Naive thymus-derived CD8-positive, alpha-beta T cell (primary cell): ENCODE data around the gene SSBP2. TPM values are rescaled to one million over a fixed set of nuclear protein-coding genes. Genes with fewer than 3 reads are reported as not detected.
"Not testable (repeated sequence)": the region's sequence is repeated elsewhere in the genome, so short reads cannot be mapped to it uniquely, and the experiment has no call there.

Experiments
- ATAC-seq, 2 donors: fragments of 150-1000 bp; cut with Tn5 transposase in 1 of 2; sonication (Bioruptor Pico), chemical (Tn5 transposase) in 1 of 2; 1 replicate in 1 of 2; 2 replicates in 1 of 2; pipeline ENCODE4 v1.10.0; 2021; ENCODE audit warnings: mild to moderate bottlenecking in 2 of 2, moderate library complexity in 2 of 2
- POLR2A ChIA-PET: fragments of 350-600 bp; sonication (Branson Sonifier 250); formaldehyde crosslinking; loops from one replicate; lab custom pipeline; 2021; ENCODE audit warnings: antibody characterized with exemption; lab: Charles Lee
- DNase-seq, 10 donors: peaks; one replicate each; pipeline versions ENCODE4 v3.0.0 to v3.0.0-alpha.2; 2020 to 2022
- H3K27ac Mint-ChIP-seq, 10 donors: one replicate each; pipeline ENCODE4 v1.8.0; 2020 to 2022; ENCODE audit warnings: mild to moderate bottlenecking in 10 of 10, mixed read lengths in 10 of 10, moderate library complexity in 4 of 10, inconsistent platforms in 1 of 10
- H3K27me3 Mint-ChIP-seq, 5 donors: one replicate each; pipeline ENCODE4 v1.8.0; 2021 to 2022; ENCODE audit warnings: mixed read lengths in 5 of 5
- H3K36me3 Mint-ChIP-seq, 3 donors: one replicate each; pipeline ENCODE4 v1.8.0; 2020 to 2022; ENCODE audit warnings: mixed read lengths in 3 of 3, mild to moderate bottlenecking in 2 of 3, inconsistent platforms in 1 of 3
- H3K4me1 Mint-ChIP-seq, 4 donors: one replicate each; pipeline ENCODE4 v1.8.0; 2021 to 2022; ENCODE audit warnings: mixed read lengths in 4 of 4
- H3K4me3 Mint-ChIP-seq, 10 donors: one replicate each; pipeline ENCODE4 v1.8.0; 2020 to 2022; ENCODE audit warnings: mild to moderate bottlenecking in 10 of 10, mixed read lengths in 10 of 10, moderate library complexity in 6 of 10, inconsistent platforms in 1 of 10
- H3K9me3 Mint-ChIP-seq, 9 donors: one replicate each; pipeline ENCODE4 v1.8.0; 2020 to 2022; ENCODE audit warnings: mixed read lengths in 9 of 9, mild to moderate bottlenecking in 3 of 9, inconsistent platforms in 1 of 9, moderate library complexity in 1 of 9
- polyA plus RNA-seq, 3 donors: library from polyadenylated mRNA; unstranded; fragments of 300-500 nt; fragmentation: Illumina TruSeq; gene quantifications; one replicate each; pipeline ENCODE4 v1.2.3, GENCODE V29; 2021
- total RNA-seq, 8 experiments: library from RNA in 2 of 8; stranded (reverse) in 2 of 8; gene quantifications; one replicate each; pipeline ENCODE4 v1.2.3 and lab custom pipeline; 2021 to 2026

The SSBP2 gene
- total and polyA plus RNA-seq, 5 experiments from 2014 or later, result 36.4 to 43.8 (median 40.2) TPM

GRCh38 chr5:81513473-81513872, 237.4 kb downstream of the SSBP2 start:
- Mint-ChIP-seq H3K36me3 (peaks cover 0 to 7% (median 3%) of the 10 kb centered on the region in 3 donors), H3K9me3 (no peaks in the 10 kb centered on the region), H3K4me3 (no peak overlapping the region), H3K27ac (peak overlapping the region in 2 of 10 donors; percentile 57 to 65), H3K4me1 (peaks cover 0 to 7% (median 3%) of the 10 kb centered on the region in 4 donors), H3K27me3 (no peaks in the 10 kb centered on the region)
- ATAC-seq, result no peak
- POLR2A ChIA-PET, result no interaction called here
- DNase-seq, result no peak

DNA sequence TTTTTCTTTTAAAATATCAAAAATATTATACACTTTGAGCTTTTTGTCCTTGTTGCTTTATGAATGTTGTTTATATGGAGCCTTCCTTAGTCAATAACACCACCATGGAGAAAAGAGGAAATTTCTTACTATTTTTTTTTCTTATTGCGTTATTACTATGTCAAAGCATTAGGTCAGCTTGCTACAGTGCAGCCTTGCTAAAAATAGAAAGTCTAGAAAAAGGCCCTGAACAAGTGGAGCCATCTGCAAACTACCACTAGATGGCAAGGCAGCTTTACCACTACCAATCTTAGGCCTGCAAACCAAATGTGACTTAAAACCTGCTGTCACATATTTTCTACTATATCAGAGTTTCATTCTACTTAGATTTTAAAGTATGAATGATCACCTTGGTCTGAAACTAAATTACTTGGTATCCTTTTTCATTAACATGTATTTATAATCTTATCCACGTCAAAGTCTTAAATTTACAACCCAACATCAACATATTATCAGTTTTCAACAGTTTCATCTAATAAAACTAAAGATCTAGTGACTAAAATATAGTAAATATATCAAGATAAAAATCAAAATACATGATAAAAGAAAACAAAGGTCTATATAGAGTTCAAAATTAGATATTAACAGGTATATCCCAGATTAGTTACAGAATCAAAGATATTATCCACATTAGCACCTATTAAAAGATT, 243.9 kb downstream of the SSBP2 start:
- DNase-seq, result peak in 9 of 10 donors; percentile 7 to 68 (median 32)
- no peak overlapping the region for H3K27ac Mint-ChIP-seq

GRCh38 chr5:81506378-81506777, 244.5 kb downstream of the SSBP2 start:
- Mint-ChIP-seq H3K4me1 (peaks cover 0 to 8% (median under 1%) of the 10 kb centered on the region in 4 donors), H3K9me3 (peaks cover 0 to 10% (median 0%) of the 10 kb centered on the region in 9 donors), H3K36me3 (peaks cover 0 to 21% (median 17%) of the 10 kb centered on the region in 3 donors), H3K4me3 (no peak overlapping the region), H3K27me3 (no peaks in the 10 kb centered on the region), H3K27ac (peak overlapping the region in 1 of 10 donors; percentile 21)
- POLR2A ChIA-PET, result no interaction called here
- DNase-seq (no peak), ATAC-seq (no peak)

More for the DNA sequence above, 243.9 kb downstream of the SSBP2 start:
- no peaks in the 10 kb centered on the region for H3K27me3 Mint-ChIP-seq
- POLR2A ChIA-PET, result no interaction called here
- peaks cover 0 to 21% (median 17%) of the 10 kb centered on the region in 3 donors for H3K36me3 Mint-ChIP-seq
- peak; percentile 77 to 84 for ATAC-seq
- peaks cover 0 to 7% (median 0%) of the 10 kb centered on the region in 9 donors for H3K9me3 Mint-ChIP-seq
- no peak overlapping the region for H3K4me3 Mint-ChIP-seq
- peaks cover 0 to 8% (median 2%) of the 10 kb centered on the region in 4 donors for H3K4me1 Mint-ChIP-seq

DNA sequence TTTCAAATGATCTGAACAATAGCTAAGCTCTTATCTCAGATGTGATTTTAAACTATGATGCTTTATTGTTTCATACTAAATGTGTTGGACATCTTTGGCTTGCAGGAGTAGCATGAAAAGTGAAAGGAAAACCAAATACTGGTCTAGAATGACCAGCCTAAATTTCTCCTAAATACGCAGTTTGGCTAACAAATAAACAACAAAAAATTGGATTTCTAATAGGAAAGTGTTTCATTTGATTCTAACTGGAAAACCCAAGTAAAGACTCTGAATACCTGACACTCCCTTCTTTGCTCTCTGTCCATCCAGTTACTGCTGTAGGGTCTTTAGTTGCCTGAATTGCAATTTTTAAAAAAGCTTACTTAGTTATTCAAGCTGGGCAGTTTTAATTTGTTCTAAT, 245.2 kb downstream of the SSBP2 start:
- no peak for ATAC-seq
- Mint-ChIP-seq H3K27me3 (no peaks in the 10 kb centered on the region), H3K4me1 (peaks cover 0 to 8% (median 0%) of the 10 kb centered on the region in 4 donors), H3K36me3 (peaks cover 0 to 19% (median 15%) of the 10 kb centered on the region in 3 donors), H3K4me3 (no peak overlapping the region), H3K27ac (no peak overlapping the region), H3K9me3 (peaks cover 0 to 10% (median 0%) of the 10 kb centered on the region in 9 donors)
- no peak for DNase-seq
- POLR2A ChIA-PET, result no interaction called here

- POLR2A ChIA-PET, H3K27ac Mint-ChIP-seq, ATAC-seq, H3K4me1 Mint-ChIP-seq, H3K9me3 Mint-ChIP-seq, H3K4me3 Mint-ChIP-seq, H3K27me3 Mint-ChIP-seq, DNase-seq: not testable (repeated sequence)
- peaks cover 0 to 15% (median 14%) of the 10 kb centered on the region in 3 donors for H3K36me3 Mint-ChIP-seq
These were observed 247.3 kb downstream of the SSBP2 start for GRCh38 chr5:81503602-81504001.

GRCh38 chr5:81495286-81495685, 255.6 kb downstream of the SSBP2 start:
- ATAC-seq (no peak), DNase-seq (no peak)
- H3K27ac Mint-ChIP-seq, result no peak overlapping the region
- POLR2A ChIA-PET, result no interaction called here
- H3K27me3 Mint-ChIP-seq, result no peaks in the 10 kb centered on the region
- no peaks in the 10 kb centered on the region for H3K9me3 Mint-ChIP-seq
- H3K4me1 Mint-ChIP-seq, result peaks cover 0 to 4% (median 0%) of the 10 kb centered on the region in 4 donors
- H3K4me3 Mint-ChIP-seq, result no peak overlapping the region
- H3K36me3 Mint-ChIP-seq, result peaks cover 0 to 13% (median 7%) of the 10 kb centered on the region in 3 donors

- H3K27ac Mint-ChIP-seq, result no peak overlapping the region
- no peaks in the 10 kb centered on the region for H3K27me3 Mint-ChIP-seq
- no peak for ATAC-seq
- no peak overlapping the region for H3K4me3 Mint-ChIP-seq
- H3K36me3 Mint-ChIP-seq, result peaks cover 0 to 17% (median 10%) of the 10 kb centered on the region in 3 donors
- no peak for DNase-seq
- no peaks in the 10 kb centered on the region for H3K4me1 Mint-ChIP-seq
- POLR2A ChIA-PET, result no interaction called here
- H3K9me3 Mint-ChIP-seq, result no peaks in the 10 kb centered on the region
These were observed 262.0 kb downstream of the SSBP2 start for GRCh38 chr5:81488862-81489261.

DNA sequence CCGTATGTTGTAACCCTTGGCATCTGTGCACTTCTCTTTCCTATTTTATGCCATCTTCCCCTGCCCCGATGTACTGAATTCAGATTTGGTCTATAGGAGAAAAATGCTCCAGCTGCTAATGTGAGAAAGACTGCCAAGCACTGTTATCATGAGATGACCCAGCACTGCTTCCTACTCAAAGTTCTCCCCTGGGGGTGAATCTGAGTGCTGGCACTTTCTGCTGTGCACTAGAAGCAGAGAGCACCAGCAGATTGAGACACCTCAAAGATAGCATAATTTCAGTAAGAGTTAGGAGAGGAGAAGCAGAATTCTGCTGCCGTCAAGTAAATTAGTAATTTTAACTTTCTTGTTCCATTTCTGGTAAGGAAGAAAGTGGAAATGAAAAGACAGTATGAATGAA, 264.2 kb downstream of the SSBP2 start:
- Mint-ChIP-seq H3K27me3 (no peaks in the 10 kb centered on the region), H3K9me3 (no peaks in the 10 kb centered on the region), H3K4me3 (no peak overlapping the region), H3K27ac (no peak overlapping the region), H3K4me1 (no peaks in the 10 kb centered on the region), H3K36me3 (peaks cover 0 to 21% (median 14%) of the 10 kb centered on the region in 3 donors)
- ATAC-seq, result no peak
- no peak for DNase-seq
- POLR2A ChIA-PET, result no interaction called here

GRCh38 chr5:81482595-81482994, 268.3 kb downstream of the SSBP2 start:
- Mint-ChIP-seq H3K9me3 (no peaks in the 10 kb centered on the region), H3K4me1 (no peaks in the 10 kb centered on the region), H3K4me3 (no peak overlapping the region), H3K27me3 (no peaks in the 10 kb centered on the region), H3K36me3 (peaks cover 0 to 21% (median 8%) of the 10 kb centered on the region in 3 donors), H3K27ac (no peak overlapping the region)
- ATAC-seq (no peak), DNase-seq (no peak)
- POLR2A ChIA-PET, result no interaction called here

GRCh38 chr5:81473395-81473794, 277.5 kb downstream of the SSBP2 start:
- H3K27ac Mint-ChIP-seq, H3K4me1 Mint-ChIP-seq, POLR2A ChIA-PET, H3K9me3 Mint-ChIP-seq, DNase-seq, H3K27me3 Mint-ChIP-seq, ATAC-seq: not testable (repeated sequence)
- Mint-ChIP-seq H3K36me3 (peaks cover 13 to 25% (median 20%) of the 10 kb centered on the region in 3 donors), H3K4me3 (peak overlapping the region in 1 of 10 donors; percentile 8)

DNA sequence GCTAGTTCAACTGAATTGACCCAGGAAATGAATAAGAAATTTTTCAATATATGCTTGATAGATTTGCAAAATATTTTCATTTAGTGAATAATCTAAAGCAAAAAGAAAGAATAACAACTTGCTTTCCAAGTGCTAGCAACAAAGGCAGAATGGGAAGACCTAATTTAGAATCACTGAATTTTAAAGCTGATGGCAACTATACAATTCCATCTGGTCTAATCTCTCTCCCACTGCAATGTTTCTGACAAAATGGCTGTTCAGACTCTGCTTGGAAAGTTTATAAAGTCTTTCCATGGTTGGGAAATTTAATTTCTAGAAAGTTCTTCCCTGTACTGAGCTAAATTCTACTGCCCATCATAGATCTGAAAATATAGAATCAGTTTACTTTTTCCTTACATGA, 281.2 kb downstream of the SSBP2 start:
- Mint-ChIP-seq H3K9me3 (peaks cover 0 to 4% (median 0%) of the 10 kb centered on the region in 9 donors), H3K36me3 (peaks cover 9 to 35% (median 24%) of the 10 kb centered on the region in 3 donors), H3K4me3 (no peak overlapping the region), H3K27me3 (no peaks in the 10 kb centered on the region), H3K27ac (no peak overlapping the region), H3K4me1 (no peaks in the 10 kb centered on the region)
- POLR2A ChIA-PET, result no interaction called here
- ATAC-seq (no peak), DNase-seq (no peak)

GRCh38 chr5:81450940-81451339, 300.0 kb downstream of the SSBP2 start:
- Mint-ChIP-seq H3K36me3 (peaks cover 6 to 40% (median 28%) of the 10 kb centered on the region in 3 donors), H3K27ac (no peak overlapping the region), H3K9me3 (peaks cover 0 to 2% (median 0%) of the 10 kb centered on the region in 9 donors), H3K27me3 (no peaks in the 10 kb centered on the region), H3K4me3 (no peak overlapping the region), H3K4me1 (peaks cover 0 to 3% (median 0%) of the 10 kb centered on the region in 4 donors)
- ATAC-seq, result no peak
- POLR2A ChIA-PET, result no interaction called here
- no peak for DNase-seq

DNA sequence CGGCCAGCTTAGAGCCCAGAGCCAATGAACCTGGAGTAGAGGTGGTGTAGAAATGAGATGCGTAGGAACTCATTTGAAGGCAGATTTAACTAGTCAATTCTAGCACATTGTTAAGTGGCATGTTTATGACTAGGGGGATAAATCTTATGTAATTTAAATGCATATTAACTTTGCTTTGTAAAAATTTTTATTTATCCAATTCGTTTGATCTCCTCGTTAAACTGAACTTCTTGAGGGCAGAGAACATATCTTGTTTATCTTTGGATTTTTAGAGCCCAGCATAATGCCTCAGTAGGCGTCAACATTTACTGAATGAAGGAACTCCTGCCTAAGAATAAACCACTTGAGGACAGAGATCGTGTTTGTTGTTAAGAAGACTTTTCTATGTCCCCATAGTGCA, 315.9 kb downstream of the SSBP2 start:
- Mint-ChIP-seq H3K27me3 (no peaks in the 10 kb centered on the region), H3K4me1 (no peaks in the 10 kb centered on the region), H3K36me3 (peaks cover 0 to 18% (median 3%) of the 10 kb centered on the region in 3 donors), H3K9me3 (no peaks in the 10 kb centered on the region), H3K4me3 (no peak overlapping the region), H3K27ac (peak overlapping the region in 1 of 10 donors; percentile 23)
- no peak for ATAC-seq
- POLR2A ChIA-PET, result no interaction called here
- DNase-seq, result no peak
